ENCODE results near the gene PLA2G7.

The PLA2G7 gene

DNA sequence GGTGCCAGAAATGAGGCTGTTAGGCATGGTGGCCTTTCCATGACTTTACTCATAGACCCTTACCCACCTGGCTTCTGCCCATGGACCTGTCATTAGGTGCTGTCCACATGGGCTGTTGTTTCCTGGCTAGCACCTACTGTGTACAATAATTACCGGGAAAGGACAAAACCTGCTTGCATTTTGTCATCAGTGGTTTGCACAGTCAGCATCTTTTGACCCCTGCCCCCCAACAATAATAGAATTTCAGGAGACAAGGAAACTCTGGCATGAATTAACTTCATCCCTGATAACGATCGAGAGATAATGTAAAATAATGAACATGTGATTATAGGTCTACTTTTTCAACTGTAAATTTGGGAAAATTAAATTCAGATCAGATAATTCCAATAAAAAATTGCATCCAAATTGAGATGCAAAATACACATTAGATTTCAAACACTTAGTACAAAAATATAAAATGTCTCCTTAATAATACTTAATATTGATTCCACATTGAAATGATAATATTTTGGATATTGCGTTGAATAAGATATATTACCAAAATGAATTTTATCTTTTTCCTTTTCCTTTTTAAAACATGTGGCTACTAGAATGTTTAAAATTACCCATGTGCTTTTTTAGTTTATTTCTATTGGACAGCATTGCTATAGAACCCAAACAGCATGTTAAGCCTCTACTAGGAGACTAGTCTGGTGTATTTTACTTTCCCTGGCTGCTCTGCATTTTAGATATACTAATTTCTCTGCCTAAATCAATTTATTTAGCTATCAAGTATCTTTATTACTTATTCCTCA, 24.0 kb upstream of the PLA2G7 start:
- TF ChIP-seq, protein P1, sequence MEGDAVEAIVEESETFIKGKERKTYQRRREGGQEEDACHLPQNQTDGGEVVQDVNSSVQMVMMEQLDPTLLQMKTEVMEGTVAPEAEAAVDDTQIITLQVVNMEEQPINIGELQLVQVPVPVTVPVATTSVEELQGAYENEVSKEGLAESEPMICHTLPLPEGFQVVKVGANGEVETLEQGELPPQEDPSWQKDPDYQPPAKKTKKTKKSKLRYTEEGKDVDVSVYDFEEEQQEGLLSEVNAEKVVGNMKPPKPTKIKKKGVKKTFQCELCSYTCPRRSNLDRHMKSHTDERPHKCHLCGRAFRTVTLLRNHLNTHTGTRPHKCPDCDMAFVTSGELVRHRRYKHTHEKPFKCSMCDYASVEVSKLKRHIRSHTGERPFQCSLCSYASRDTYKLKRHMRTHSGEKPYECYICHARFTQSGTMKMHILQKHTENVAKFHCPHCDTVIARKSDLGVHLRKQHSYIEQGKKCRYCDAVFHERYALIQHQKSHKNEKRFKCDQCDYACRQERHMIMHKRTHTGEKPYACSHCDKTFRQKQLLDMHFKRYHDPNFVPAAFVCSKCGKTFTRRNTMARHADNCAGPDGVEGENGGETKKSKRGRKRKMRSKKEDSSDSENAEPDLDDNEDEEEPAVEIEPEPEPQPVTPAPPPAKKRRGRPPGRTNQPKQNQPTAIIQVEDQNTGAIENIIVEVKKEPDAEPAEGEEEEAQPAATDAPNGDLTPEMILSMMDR (IDR thresholded peaks at IDR 0.05; ENCODE audit: low read depth, low read length, missing control alignments): no peak
- DNase-seq (ENCODE audit: low read depth): no peak

DNA sequence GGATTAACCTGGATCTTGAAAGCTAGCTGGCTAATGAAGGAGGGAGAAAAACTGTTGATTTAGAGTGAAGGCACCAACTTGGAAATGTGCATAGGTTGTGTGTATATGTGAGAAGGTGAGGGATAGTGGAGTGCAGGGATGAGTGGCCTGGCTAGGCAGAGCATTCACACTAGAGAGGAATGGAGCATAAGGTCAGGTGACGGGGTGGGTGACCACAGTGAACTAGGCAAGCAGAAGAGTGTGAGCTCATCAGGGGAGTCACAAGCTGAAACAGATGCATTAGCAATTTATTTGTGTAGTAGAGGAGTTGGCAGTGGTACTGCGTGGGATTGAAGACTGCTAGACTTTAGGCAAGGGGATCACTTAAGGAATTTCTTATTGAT, 22.0 kb upstream of the PLA2G7 start:
- no peak for DNase-seq (ENCODE audit: low read depth)
- no peak overlapping the region for H3K4me3 ChIP-seq (ENCODE audit: low read depth, low read length)
- TF ChIP-seq, protein P1 (IDR thresholded peaks at IDR 0.05; ENCODE audit: low read depth, low read length, missing control alignments): no peak

More for the DNA sequence above, 24.0 kb upstream of the PLA2G7 start:
- H3K4me3 ChIP-seq (ENCODE audit: low read depth, low read length): no peak overlapping the region

DNA sequence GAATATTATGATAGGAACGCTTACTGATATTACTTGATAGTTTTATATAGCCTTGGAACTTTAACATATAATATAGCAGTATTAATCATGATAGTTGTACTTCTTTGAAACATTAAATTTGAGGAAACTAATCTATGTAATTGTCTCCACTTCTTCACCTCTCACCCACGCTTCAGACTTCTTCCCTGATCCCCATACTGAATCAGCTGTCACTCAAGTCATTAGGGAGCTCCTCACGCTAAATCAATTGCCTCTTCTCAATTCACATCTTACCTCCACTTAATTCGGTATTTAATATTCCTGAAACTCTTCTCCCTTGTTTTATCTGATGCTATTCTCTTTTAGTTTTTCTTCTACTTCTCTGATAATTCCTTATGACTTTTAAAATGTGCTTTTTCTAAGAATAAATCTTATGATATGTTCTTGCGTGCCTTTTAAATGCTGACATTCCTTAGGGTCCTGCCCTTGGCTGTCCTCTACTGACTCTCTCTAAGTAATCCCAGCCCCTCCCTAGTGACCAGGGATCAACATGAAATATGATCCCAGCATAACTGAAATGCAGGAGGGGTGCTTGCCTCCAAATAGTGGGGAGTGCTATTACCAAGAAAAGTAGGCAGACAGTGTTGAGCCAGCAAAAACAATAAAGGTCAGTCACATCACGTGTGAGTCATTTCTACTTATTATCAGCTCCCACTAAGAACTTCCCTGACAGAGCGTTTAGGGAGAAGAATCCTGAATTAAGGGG, 21.5 kb upstream of the PLA2G7 start:
- no peak overlapping the region for H3K4me3 ChIP-seq (ENCODE audit: low read depth, low read length)
- no peak for DNase-seq (ENCODE audit: low read depth)
- TF ChIP-seq, protein P1 (IDR thresholded peaks at IDR 0.05; ENCODE audit: low read depth, low read length, missing control alignments): no peak

DNA sequence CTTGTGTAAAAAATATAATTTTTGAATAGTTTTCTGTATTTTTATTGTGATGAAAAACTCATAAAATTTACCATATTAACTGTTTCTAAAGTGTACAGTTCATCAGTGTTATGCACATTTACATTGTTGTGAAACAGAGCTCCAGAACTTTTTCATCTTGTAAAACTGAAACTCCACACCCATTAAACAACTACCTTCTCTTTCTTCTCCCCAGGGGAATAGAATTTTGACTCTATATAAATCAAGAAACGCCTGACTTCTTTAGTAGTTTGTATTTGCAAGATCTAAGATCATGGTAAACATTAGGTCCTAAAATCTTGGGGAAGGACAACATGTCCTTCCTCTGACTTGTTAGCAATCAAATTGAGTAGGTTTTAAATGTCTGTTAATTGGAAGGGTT, 20.7 kb upstream of the PLA2G7 start:
- TF ChIP-seq, protein P1 (IDR thresholded peaks at IDR 0.05; ENCODE audit: low read depth, low read length, missing control alignments): no peak
- H3K4me3 ChIP-seq (ENCODE audit: low read depth, low read length): no peak overlapping the region
- no peak for DNase-seq (ENCODE audit: low read depth)

DNA sequence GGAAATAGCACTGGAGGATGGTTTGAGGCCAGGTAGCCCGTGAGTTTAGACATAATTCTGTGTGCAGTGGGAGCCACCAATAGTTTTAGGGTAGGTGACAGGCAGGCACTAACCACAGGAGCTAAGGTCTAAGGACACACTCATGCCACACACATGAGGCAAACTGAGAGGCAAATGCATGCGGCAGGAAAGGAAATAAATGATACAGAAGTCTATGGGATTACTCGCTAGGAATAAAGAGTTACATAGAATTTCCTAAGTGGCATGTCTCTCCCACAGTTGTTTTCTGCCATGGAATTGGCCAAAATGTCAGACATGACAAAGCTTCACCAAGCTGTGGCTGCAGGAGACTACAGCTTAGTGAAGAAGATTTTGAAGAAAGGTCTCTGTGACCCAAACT, 16.5 kb upstream of the PLA2G7 start:
- no peak overlapping the region for H3K4me3 ChIP-seq (ENCODE audit: low read depth, low read length)
- TF ChIP-seq, protein P1 (IDR thresholded peaks at IDR 0.05; ENCODE audit: low read depth, low read length, missing control alignments): no peak
- no peak for DNase-seq (ENCODE audit: low read depth)

DNA sequence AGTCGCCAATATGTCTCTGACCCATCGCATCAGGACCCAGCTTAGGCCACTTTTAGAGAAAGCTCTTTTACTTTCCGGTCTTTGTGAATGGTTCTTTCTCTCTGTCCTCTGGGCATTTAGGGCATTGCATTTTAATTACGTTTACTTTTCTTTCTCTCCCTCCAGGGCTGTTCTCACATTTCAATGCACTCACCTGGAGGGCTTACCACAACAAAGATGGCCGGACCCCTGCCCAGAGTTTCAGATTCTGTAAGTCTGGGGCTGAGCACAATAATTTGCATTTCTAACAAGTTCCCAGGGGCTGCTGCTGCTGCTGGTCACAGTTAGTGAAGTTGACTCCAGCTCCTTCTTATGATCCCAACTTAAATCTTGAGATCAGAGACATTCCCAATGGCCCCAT, 14.6 kb upstream of the PLA2G7 start:
- no peak for DNase-seq (ENCODE audit: low read depth)
- H3K4me3 ChIP-seq (ENCODE audit: low read depth, low read length): no peak overlapping the region
- TF ChIP-seq, protein P1 (IDR thresholded peaks at IDR 0.05; ENCODE audit: low read depth, low read length, missing control alignments): no peak

Measured in GM12864 (cell line).